Measurements from ENCODE around the gene PTEN.

PTEN gene

GRCh38 chr10:87836098-87836497, 27.3 kb upstream of the PTEN start:
- Histone ChIP-seq H4K20me1 (ENCODE audit: insufficient read depth, low read length) (no peaks in the 10 kb centered on the region), H3K36me3 (ENCODE audit: insufficient read depth, low read length) (peaks cover 33% of the 10 kb centered on the region), H3K9me3 (ENCODE audit: low read length) (0 out of 2 replicates have a peak, but pooled peaks cover 3% of the 10 kb centered on the region), H3K27ac (ENCODE audit: low read depth, low read length, poor library complexity, severe bottlenecking) (no peak overlapping the region), H3K9ac (ENCODE audit: low read length) (no peak overlapping the region), H3K4me2 (ENCODE audit: low read length) (no peak overlapping the region), H3K9me2 (ENCODE audit: low read depth, low read length) (no peaks in the 10 kb centered on the region; the same call in 1 of the 2 replicates), H3F3A (ENCODE audit: insufficient read depth, low read length) (no peaks in the 10 kb centered on the region), H3K79me2 (ENCODE audit: insufficient read depth, low read length) (no peaks in the 10 kb centered on the region), H2AFZ (ENCODE audit: low read length) (no peak overlapping the region), H3K4me3 (ENCODE audit: low read depth, low read length, poor library complexity, severe bottlenecking) (no peak overlapping the region), H3K4me1 (ENCODE audit: insufficient read depth, low read length, severe bottlenecking) (peaks cover 5% of the 10 kb centered on the region), H3K27me3 (ENCODE audit: insufficient read depth, low read length) (no peaks in the 10 kb centered on the region)
- TF ChIP-seq CTCF (IDR thresholded peaks at IDR 0.05; ENCODE audit: low read length) = no peak
- TF ChIP-seq EZH2 (IDR thresholded peaks at IDR 0.05; ENCODE audit: borderline replicate concordance, low read length) = no peak

GRCh38 chr10:87837445-87837844, 26.0 kb upstream of the PTEN start:
- no peaks in the 10 kb centered on the region for H3F3A ChIP-seq (ENCODE audit: insufficient read depth, low read length)
- no peak overlapping the region for H3K9ac ChIP-seq (ENCODE audit: low read length)
- no peak overlapping the region for H2AFZ ChIP-seq (ENCODE audit: low read length)
- peaks cover 5% of the 10 kb centered on the region for H3K4me1 ChIP-seq (ENCODE audit: insufficient read depth, low read length, severe bottlenecking)
- no peaks in the 10 kb centered on the region for H3K27me3 ChIP-seq (ENCODE audit: insufficient read depth, low read length)
- 0 out of 2 replicates have a peak, but pooled peaks cover 3% of the 10 kb centered on the region for H3K9me3 ChIP-seq (ENCODE audit: low read length)
- no peak for TF ChIP-seq EZH2 (IDR thresholded peaks at IDR 0.05; ENCODE audit: borderline replicate concordance, low read length)
- TF ChIP-seq CTCF (IDR thresholded peaks at IDR 0.05; ENCODE audit: low read length) = no peak
- no peaks in the 10 kb centered on the region for H4K20me1 ChIP-seq (ENCODE audit: insufficient read depth, low read length)
- peaks cover 33% of the 10 kb centered on the region for H3K36me3 ChIP-seq (ENCODE audit: insufficient read depth, low read length)
- no peak overlapping the region for H3K27ac ChIP-seq (ENCODE audit: low read depth, low read length, poor library complexity, severe bottlenecking)
- H3K9me2 ChIP-seq (ENCODE audit: low read depth, low read length) = no peaks in the 10 kb centered on the region; the same call in 1 of the 2 replicates
- H3K4me3 ChIP-seq (ENCODE audit: low read depth, low read length, poor library complexity, severe bottlenecking) = no peak overlapping the region
- H3K79me2 ChIP-seq (ENCODE audit: insufficient read depth, low read length) = no peaks in the 10 kb centered on the region
- no peak overlapping the region for H3K4me2 ChIP-seq (ENCODE audit: low read length)

GRCh38 chr10:87838650-87839049, 24.8 kb upstream of the PTEN start:
- 0 out of 2 replicates have a peak, but pooled peaks cover 3% of the 10 kb centered on the region for H3K9me3 ChIP-seq (ENCODE audit: low read length)
- no peaks in the 10 kb centered on the region; the same call in 1 of the 2 replicates for H3K9me2 ChIP-seq (ENCODE audit: low read depth, low read length)
- no peaks in the 10 kb centered on the region for H3F3A ChIP-seq (ENCODE audit: insufficient read depth, low read length)
- H3K4me1 ChIP-seq (ENCODE audit: insufficient read depth, low read length, severe bottlenecking) = peaks cover 5% of the 10 kb centered on the region
- no peak overlapping the region for H2AFZ ChIP-seq (ENCODE audit: low read length)
- peaks cover 33% of the 10 kb centered on the region for H3K36me3 ChIP-seq (ENCODE audit: insufficient read depth, low read length)
- TF ChIP-seq EZH2 (IDR thresholded peaks at IDR 0.05; ENCODE audit: borderline replicate concordance, low read length) (no peak), CTCF (IDR thresholded peaks at IDR 0.05; ENCODE audit: low read length) (no peak)
- no peaks in the 10 kb centered on the region for H3K27me3 ChIP-seq (ENCODE audit: insufficient read depth, low read length)
- no peak overlapping the region for H3K9ac ChIP-seq (ENCODE audit: low read length)
- H3K27ac ChIP-seq (ENCODE audit: low read depth, low read length, poor library complexity, severe bottlenecking) = no peak overlapping the region
- no peak overlapping the region for H3K4me2 ChIP-seq (ENCODE audit: low read length)
- no peaks in the 10 kb centered on the region for H3K79me2 ChIP-seq (ENCODE audit: insufficient read depth, low read length)
- H4K20me1 ChIP-seq (ENCODE audit: insufficient read depth, low read length) = no peaks in the 10 kb centered on the region
- H3K4me3 ChIP-seq (ENCODE audit: low read depth, low read length, poor library complexity, severe bottlenecking) = no peak overlapping the region

Measured in OCI-LY1 (cell line).